OCI-LY3 (cell line): ENCODE data around the gene COBL.

Experiments
- H2AFZ ChIP-seq: fragments of 200-600, 300-600 bp; shearing (Covaris generic); 2 replicates; pipeline ENCODE4 v1.6.0; 2014; ENCODE audit warnings: antibody characterized with exemption, low read depth, low read length
- H3K27ac ChIP-seq: fragments of 200-600, 300-600 bp; sonication (generic); 2 replicates; pipeline ENCODE4 v1.5.1; 2014; ENCODE audit warnings: mild to moderate bottlenecking, low read length, moderate library complexity, mixed read lengths
- H3K27me3 ChIP-seq: fragments of 200-600, 300-600 bp; sonication (generic); 2 replicates; pipeline ENCODE4 v1.6.1; 2014; ENCODE audit warnings: low read depth, low read length, mixed read lengths
- H3K36me3 ChIP-seq: fragments of 200-600, 300-600 bp; sonication (generic); replicated peaks from 2 replicates; pipeline ENCODE3; 2014; ENCODE audit warnings: low read depth, low read length, mixed read lengths
- H3K4me1 ChIP-seq: fragments of 300-600, 200-600 bp; sonication (generic); 2 replicates; pipeline ENCODE4 v1.6.1; 2014; ENCODE audit warnings: low read length, mixed read lengths
- H3K4me2 ChIP-seq: fragments of 200-600, 300-600 bp; sonication (generic); 2 replicates; pipeline ENCODE4 v1.6.1; 2014; ENCODE audit warnings: low read length, mixed read lengths
- H3K4me3 ChIP-seq: fragments of 300-600, 200-600 bp; sonication (generic); 2 replicates; pipeline ENCODE4 v1.5.1; 2014; ENCODE audit warnings: antibody characterized with exemption, mild to moderate bottlenecking, low read length, moderate library complexity
- H3K79me2 ChIP-seq: fragments of 300-600, 200-600 bp; shearing (Covaris generic); 2 replicates; pipeline ENCODE4 v1.6.1; 2014; ENCODE audit warnings: mild to moderate bottlenecking, low read length, mixed read lengths
- H3K9ac ChIP-seq: fragments of 300-600, 200-600 bp; shearing (Covaris generic); 2 replicates; pipeline ENCODE4 v1.6.0; 2014; ENCODE audit warnings: mild to moderate bottlenecking, low read length, moderate library complexity
- H3K9me3 ChIP-seq: fragments of 200-600, 300-600 bp; shearing (Covaris generic); 2 replicates; pipeline ENCODE4 v1.6.1; 2014; ENCODE audit warnings: low read length, mixed read lengths; ENCODE audit not compliant: insufficient read depth
- H4K20me1 ChIP-seq: fragments of 200-600, 300-600 bp; sonication (generic); 2 replicates; pipeline ENCODE4 v1.6.1; 2016; ENCODE audit warnings: low read length, mixed read lengths; ENCODE audit not compliant: insufficient read depth
- EZH2phosphoT487 ChIP-seq: fragments of 200-600 bp; shearing (Covaris generic); IDR thresholded peaks from 2 replicates; pipeline ENCODE4 v1.6.1; 2018; ENCODE audit warnings: antibody characterized with exemption, mixed run types, low read depth
- TF ChIP-seq, protein P1 (sequence below): fragments of 200-600, 300-600 bp; sonication (generic); IDR thresholded peaks from 2 replicates; pipeline ENCODE4 v1.5.1; 2014; ENCODE audit warnings: antibody characterized with exemption, low read length, low read depth

The COBL gene

DNA sequence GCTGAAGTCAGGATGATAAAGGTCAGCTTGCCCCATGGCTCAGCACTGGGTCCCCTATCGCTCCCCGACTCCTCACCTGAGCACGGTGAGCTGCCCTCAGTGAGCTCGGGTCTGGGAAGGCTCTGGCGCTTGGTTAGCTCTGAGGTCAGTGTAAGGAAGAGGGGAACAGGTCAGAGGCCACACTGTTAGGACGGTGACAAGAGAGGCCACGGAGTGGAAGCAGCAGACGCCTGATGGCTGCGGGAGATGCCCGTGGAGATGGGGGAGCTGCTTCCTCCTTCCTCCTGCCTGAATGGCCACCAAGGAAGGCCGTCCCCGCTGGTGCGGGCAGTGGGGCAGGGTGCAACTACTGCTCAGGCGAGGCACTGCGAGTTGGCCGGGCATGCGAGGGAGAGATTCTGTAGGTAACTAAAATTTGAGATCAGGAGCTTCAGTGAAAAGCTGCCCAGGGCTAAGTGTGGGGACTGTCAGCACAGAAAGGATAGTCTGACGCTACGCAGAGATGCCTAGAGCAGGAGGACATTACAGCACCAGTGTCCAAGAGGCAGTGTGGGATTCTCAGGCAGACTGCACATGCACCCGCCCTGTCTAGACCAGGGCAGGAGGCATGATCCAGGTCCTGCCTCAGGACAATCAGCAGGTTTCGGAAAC, 302.6 kb downstream of the COBL start:
- Histone ChIP-seq H3K9me3 (no peaks in the 10 kb centered on the region), H3K4me2 (no peak overlapping the region), H3K9ac (no peak overlapping the region), H3K27me3 (no peaks in the 10 kb centered on the region), H3K27ac (no peak overlapping the region), H3K4me3 (no peak overlapping the region), H2AFZ (no peak overlapping the region), H3K4me1 (no peaks in the 10 kb centered on the region), H3K36me3 (no peaks in the 10 kb centered on the region), H3K79me2 (no peaks in the 10 kb centered on the region), H4K20me1 (no peaks in the 10 kb centered on the region)
- TF ChIP-seq EZH2phosphoT487: no peak
- TF ChIP-seq, protein P1, sequence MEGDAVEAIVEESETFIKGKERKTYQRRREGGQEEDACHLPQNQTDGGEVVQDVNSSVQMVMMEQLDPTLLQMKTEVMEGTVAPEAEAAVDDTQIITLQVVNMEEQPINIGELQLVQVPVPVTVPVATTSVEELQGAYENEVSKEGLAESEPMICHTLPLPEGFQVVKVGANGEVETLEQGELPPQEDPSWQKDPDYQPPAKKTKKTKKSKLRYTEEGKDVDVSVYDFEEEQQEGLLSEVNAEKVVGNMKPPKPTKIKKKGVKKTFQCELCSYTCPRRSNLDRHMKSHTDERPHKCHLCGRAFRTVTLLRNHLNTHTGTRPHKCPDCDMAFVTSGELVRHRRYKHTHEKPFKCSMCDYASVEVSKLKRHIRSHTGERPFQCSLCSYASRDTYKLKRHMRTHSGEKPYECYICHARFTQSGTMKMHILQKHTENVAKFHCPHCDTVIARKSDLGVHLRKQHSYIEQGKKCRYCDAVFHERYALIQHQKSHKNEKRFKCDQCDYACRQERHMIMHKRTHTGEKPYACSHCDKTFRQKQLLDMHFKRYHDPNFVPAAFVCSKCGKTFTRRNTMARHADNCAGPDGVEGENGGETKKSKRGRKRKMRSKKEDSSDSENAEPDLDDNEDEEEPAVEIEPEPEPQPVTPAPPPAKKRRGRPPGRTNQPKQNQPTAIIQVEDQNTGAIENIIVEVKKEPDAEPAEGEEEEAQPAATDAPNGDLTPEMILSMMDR: no peak

DNA sequence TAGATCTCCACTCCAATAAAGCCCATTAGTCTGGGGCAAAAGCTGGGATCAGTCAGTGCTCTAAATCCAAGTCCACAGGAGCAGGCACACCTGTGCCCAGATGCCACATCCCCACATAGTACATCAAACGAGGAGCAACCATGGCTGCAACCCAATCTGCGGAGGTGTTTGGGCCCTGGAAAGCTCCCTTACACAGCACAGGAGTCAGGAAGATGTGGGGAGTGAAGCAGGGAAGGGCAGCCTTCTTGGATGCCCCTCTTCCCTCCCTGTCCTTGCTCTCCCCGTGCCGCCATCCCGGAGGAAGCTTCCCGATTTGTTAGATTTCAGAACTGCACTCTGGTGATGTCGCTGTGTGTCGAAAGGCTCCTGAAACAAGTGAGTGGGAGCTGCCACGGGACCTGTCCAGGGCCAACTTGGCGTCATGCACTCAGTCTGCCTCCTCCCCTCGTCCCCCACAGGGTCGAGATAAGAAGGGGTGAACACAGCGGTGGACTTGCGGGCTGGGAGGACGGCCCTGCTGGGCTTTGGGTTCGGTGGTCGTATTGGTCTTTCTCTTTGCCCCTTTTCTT, 303.3 kb downstream of the COBL start:
- Histone ChIP-seq H3K27ac (no peak overlapping the region), H3K4me3 (no peak overlapping the region), H3K79me2 (no peaks in the 10 kb centered on the region), H3K9me3 (no peaks in the 10 kb centered on the region), H3K4me1 (no peaks in the 10 kb centered on the region), H3K9ac (no peak overlapping the region), H3K36me3 (no peaks in the 10 kb centered on the region), H3K27me3 (no peaks in the 10 kb centered on the region), H3K4me2 (no peak overlapping the region), H2AFZ (no peak overlapping the region), H4K20me1 (no peaks in the 10 kb centered on the region)
- no peak for TF ChIP-seq EZH2phosphoT487
- TF ChIP-seq, protein P1: no peak

DNA sequence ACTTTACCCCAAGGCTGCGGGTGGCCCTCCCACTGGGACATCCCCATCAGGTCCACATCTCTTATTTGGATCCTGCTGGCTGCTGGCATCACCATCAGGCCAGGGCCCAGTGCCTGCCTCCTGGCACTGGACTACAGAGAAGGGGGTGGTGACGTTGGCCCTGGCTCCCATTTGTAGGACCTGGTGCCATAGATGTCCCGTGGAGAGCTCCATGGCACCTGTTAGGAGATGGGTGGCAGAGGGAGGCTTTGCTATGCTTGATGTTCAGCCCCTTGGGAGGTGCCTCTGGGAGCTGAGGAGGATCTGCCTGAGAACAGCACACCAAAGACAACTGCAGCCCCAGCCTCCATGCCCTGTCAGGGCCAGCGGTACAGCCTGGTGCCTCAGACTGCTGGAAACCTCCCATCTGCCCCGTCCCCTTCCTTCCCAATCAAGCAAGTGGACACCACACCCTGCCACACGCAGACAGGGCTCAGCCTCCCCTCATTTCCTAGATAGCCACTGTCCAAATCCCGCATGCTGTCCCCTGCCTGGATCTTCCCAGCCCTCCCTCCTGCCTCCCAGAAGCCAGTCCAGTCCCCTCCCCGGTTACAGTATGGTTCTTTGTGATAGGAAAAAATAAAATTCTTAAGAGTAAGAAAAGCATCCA, 303.9 kb downstream of the COBL start:
- no peaks in the 10 kb centered on the region for H3K9me3 ChIP-seq
- no peak overlapping the region for H3K4me2 ChIP-seq
- no peak overlapping the region for H3K27ac ChIP-seq
- no peak overlapping the region for H3K4me3 ChIP-seq
- TF ChIP-seq, protein P1: no peak
- TF ChIP-seq EZH2phosphoT487: no peak
- H2AFZ ChIP-seq: no peak overlapping the region
- H3K79me2 ChIP-seq: no peaks in the 10 kb centered on the region
- no peaks in the 10 kb centered on the region for H3K36me3 ChIP-seq
- no peaks in the 10 kb centered on the region for H3K4me1 ChIP-seq
- no peaks in the 10 kb centered on the region for H4K20me1 ChIP-seq
- H3K9ac ChIP-seq: no peak overlapping the region
- H3K27me3 ChIP-seq: no peaks in the 10 kb centered on the region

DNA sequence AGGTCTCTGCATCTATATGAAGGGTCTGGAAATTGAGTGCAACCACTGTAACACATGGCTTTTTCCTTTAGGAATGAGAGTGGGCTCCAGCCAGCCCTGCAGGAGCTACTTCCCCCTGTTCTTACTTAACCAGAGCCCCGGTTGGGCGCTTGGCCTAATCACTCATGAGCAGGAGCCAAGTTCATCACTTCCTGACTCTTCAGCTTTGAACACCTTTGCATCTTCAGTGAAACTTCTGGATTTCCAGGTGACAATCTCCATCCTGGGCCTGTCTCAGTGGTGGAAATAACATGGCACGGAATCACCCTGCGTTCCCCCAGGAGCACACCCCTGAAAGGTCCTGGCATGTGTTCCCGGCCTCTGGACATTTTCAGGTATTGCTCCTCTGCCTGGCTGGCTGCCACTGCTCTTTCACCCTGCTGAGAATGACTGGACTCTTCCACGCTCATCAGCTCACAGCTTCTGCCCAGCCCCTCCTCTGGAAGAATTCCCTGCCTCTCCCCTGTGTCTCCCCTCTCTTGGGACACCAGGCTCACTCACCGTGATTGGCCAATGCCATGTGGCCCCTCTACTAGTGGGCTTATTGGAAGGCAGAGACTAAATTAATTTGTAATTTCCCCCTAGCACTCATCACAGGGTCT, 304.8 kb downstream of the COBL start:
- H3K9me3 ChIP-seq: no peaks in the 10 kb centered on the region
- no peaks in the 10 kb centered on the region for H3K79me2 ChIP-seq
- no peak overlapping the region for H2AFZ ChIP-seq
- H3K4me2 ChIP-seq: no peak overlapping the region
- H3K4me1 ChIP-seq: no peaks in the 10 kb centered on the region
- no peak overlapping the region for H3K27ac ChIP-seq
- TF ChIP-seq EZH2phosphoT487: no peak
- TF ChIP-seq, protein P1: no peak
- no peaks in the 10 kb centered on the region for H3K27me3 ChIP-seq
- no peaks in the 10 kb centered on the region for H3K36me3 ChIP-seq
- no peaks in the 10 kb centered on the region for H4K20me1 ChIP-seq
- no peak overlapping the region for H3K4me3 ChIP-seq
- no peak overlapping the region for H3K9ac ChIP-seq
